MCF 10A (cell line): Measurements from ENCODE around the gene CYP4F12. TPM values are rescaled to one million over a fixed set of nuclear protein-coding genes. Genes with fewer than 3 reads are reported as not detected.
"Not testable (repeated sequence)": the region's sequence is repeated elsewhere in the genome, so short reads cannot be mapped to it uniquely, and the experiment has no call there.

Experiments
- BruUV-seq: library from RNA; stranded (reverse); fragments of 400-500 nt; replicated peaks from 2 replicates; lab custom pipeline; 2021; lab: Mats Ljungman, UMichigan
- CTCF ChIA-PET: fragments of 300-600 bp; sonication (Branson Sonifier 250); formaldehyde crosslinking; extraction: SDS; loops from one replicate; lab custom pipeline; 2021; ENCODE audit warnings: antibody characterized with exemption, inconsistent platforms; lab: Yijun Ruan, JAX
- POLR2A ChIA-PET: fragments of 300-600, 350-650 bp; sonication (Branson Sonifier 250); formaldehyde crosslinking; extraction: SDS; loops from one replicate; lab custom pipeline; 2020; ENCODE audit warnings: antibody characterized with exemption, inconsistent platforms; lab: Yijun Ruan, JAX
- DNase-seq: peaks from one replicate; pipeline ENCODE4 v3.0.0-alpha.2; 2018; ENCODE audit not compliant: unreplicated experiment
- H3K27ac Mint-ChIP-seq: one replicate; pipeline ENCODE4 v1.8.0; 2022; ENCODE audit warnings: mild to moderate bottlenecking, low read depth, mixed read lengths; ENCODE audit not compliant: unreplicated experiment
- H3K27me3 Mint-ChIP-seq: one replicate; pipeline ENCODE4 v1.8.0; 2022; ENCODE audit warnings: mixed read lengths; ENCODE audit not compliant: insufficient read depth, unreplicated experiment
- H3K36me3 Mint-ChIP-seq: one replicate; pipeline ENCODE4 v1.8.0; 2022; ENCODE audit warnings: mild to moderate bottlenecking, moderate library complexity, mixed read lengths; ENCODE audit not compliant: insufficient read depth, unreplicated experiment
- H3K4me1 Mint-ChIP-seq: one replicate; pipeline ENCODE4 v1.8.0; 2022; ENCODE audit warnings: mixed read lengths; ENCODE audit not compliant: insufficient read depth, unreplicated experiment
- H3K4me3 Mint-ChIP-seq: one replicate; pipeline ENCODE4 v1.8.0; 2022; ENCODE audit warnings: mild to moderate bottlenecking, moderate library complexity, mixed read lengths; ENCODE audit not compliant: unreplicated experiment
- H3K9me3 Mint-ChIP-seq: one replicate; pipeline ENCODE4 v1.8.0; 2022; ENCODE audit warnings: mixed read lengths; ENCODE audit not compliant: unreplicated experiment
- CTCF ChIP-seq: fragments of 200-600 bp; IDR thresholded peaks from one replicate; pipeline ENCODE4 v1.8.0; 2022; ENCODE audit warnings: antibody characterized with exemption, mild to moderate bottlenecking; ENCODE audit not compliant: unreplicated experiment
- intact Hi-C: fragments of 100-400 bp; cut with micrococcal nuclease; formaldehyde crosslinking; loops from 2 replicates; pipeline ENCODE4 v1.14.1; 2022
- total RNA-seq: library from RNA; stranded (reverse); gene quantifications from 2 replicates; pipeline ENCODE4 v1.2.3, GENCODE V29; 2022

Gene CYP4F12
- total RNA-seq, 1 experiment from 2014 or later: 0.56 TPM

DNA sequence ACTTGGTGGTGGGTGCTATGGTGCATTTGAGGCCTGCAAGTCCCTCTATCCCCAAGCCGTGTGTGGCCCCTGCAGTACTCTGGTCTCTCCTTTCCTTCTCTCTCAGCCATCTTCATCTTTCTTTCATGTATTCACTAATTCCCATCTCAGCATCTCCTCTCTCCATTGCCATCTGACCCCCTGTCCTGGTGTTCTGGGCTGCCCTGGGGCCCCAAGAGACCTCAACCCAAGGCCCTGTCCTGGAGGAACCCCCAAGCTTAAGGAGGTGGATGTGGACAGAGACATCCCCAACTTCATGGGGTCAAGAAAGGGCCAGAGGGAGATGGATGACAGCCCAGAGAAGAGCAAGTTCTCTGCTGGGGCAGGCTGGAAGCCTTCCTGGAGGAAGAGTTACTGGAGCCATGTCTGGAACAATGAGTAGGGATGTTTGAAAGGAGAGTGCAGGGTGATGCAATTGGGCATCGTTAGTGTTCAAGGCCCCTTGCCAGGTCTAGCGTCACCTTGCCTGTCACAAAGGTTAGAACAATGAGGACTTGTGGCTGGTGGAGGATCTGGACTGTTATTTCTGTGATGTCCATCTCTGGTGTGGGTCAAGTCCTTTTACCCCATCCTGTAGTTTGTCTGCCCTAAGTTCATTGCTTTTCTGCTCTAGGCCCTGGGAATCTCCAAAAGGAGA lies 28.7 kb upstream of the CYP4F12 start:
- no peak for DNase-seq
- H3K27me3 Mint-ChIP-seq: no peaks in the 10 kb centered on the region
- H3K4me1 Mint-ChIP-seq: peaks cover 20% of the 10 kb centered on the region
- no peaks in the 10 kb centered on the region for H3K36me3 Mint-ChIP-seq
- POLR2A ChIA-PET: no interaction called here
- peaks cover 35% of the 10 kb centered on the region for H3K9me3 Mint-ChIP-seq
- TF ChIP-seq CTCF: no peak
- intact Hi-C loops: no loop called here
- CTCF ChIA-PET: no interaction called here
- H3K4me3 Mint-ChIP-seq: no peak overlapping the region
- no peak overlapping the region for H3K27ac Mint-ChIP-seq
- no TSS peak for BruUV-seq

GRCh38 chr19:15644816-15645215 lies 28.1 kb upstream of the CYP4F12 start:
- CTCF ChIA-PET: interaction anchor here (0.8 kb wide), 1 partner anchor 467 kb away, joined by 3 read pairs; no protein-coding TSS in a partner anchor
- Mint-ChIP-seq H3K27me3 (no peaks in the 10 kb centered on the region), H3K4me3 (no peak overlapping the region), H3K4me1 (peaks cover 20% of the 10 kb centered on the region), H3K27ac (no peak overlapping the region), H3K9me3 (peaks cover 41% of the 10 kb centered on the region), H3K36me3 (no peaks in the 10 kb centered on the region)
- DNase-seq: no peak
- POLR2A ChIA-PET: no interaction called here
- no peak for TF ChIP-seq CTCF
- intact Hi-C loops: no loop called here
- BruUV-seq: no TSS peak

DNA sequence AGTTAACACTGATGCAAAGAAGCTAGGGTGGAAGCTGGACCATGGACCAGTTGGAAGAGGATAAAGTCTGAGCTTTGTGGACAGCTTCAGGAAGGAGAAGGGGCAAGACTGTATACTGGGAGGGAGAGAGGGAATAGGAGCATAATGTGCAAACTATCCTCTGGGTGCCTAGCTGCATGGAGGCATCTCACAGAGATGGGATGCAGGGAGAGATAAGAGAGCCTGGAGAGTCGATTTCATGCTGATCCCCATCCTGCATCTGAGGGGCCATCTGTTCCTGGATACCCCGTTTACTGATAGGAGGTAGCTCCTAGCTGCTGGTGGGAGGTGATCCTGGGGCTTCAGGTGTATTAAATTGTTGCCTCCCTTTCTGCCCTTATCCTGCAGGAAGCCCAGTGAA lies 23.4 kb upstream of the CYP4F12 start:
- no peaks in the 10 kb centered on the region for H3K4me1 Mint-ChIP-seq

GRCh38 chr19:15650123-15650522 lies 22.8 kb upstream of the CYP4F12 start:
- H3K27ac Mint-ChIP-seq, H3K36me3 Mint-ChIP-seq, DNase-seq, H3K4me3 Mint-ChIP-seq, intact Hi-C loops, H3K4me1 Mint-ChIP-seq, BruUV-seq, POLR2A ChIA-PET: not testable (repeated sequence)
- Mint-ChIP-seq H3K27me3 (peaks cover 14% of the 10 kb centered on the region), H3K9me3 (peaks cover 52% of the 10 kb centered on the region)
- CTCF ChIA-PET: interaction anchor here (1.2 to 4.2 kb wide), 2 partner anchors 20 to 160 kb away, joined by 3 to 22 read pairs; no protein-coding TSS in a partner anchor

More for the DNA sequence above, 23.4 kb upstream of the CYP4F12 start:
- BruUV-seq: no TSS peak
- Mint-ChIP-seq H3K9me3 (peaks cover 51% of the 10 kb centered on the region), H3K27ac (no peak overlapping the region), H3K36me3 (no peaks in the 10 kb centered on the region), H3K4me3 (no peak overlapping the region), H3K27me3 (peaks cover 10% of the 10 kb centered on the region)
- intact Hi-C loops: no loop called here
- ChIA-PET CTCF (interaction anchor here (1.2 to 4.2 kb wide), 2 partner anchors 19 to 161 kb away, joined by 3 to 22 read pairs; no protein-coding TSS in a partner anchor), POLR2A (no interaction called here)
- no peak for DNase-seq
- TF ChIP-seq CTCF: no peak
